Measurements from ENCODE around the gene TLE5. TPM values are rescaled to one million over a fixed set of nuclear protein-coding genes. Genes with fewer than 3 reads are reported as not detected.
A peak's percentile ranks its signal among the peaks of the same experiment; 100 is the strongest.

TLE5 gene
- total and polyA plus RNA-seq, 2 of the 4 experiments (the other 2 are of a cell fraction) = 119 to 407 TPM

GRCh38 chr19:3080286-3080685 lies 18.0 kb upstream of the TLE5 start:
- Histone ChIP-seq H4K20me1 (ENCODE audit: insufficient read depth, low read length) (no peaks in the 10 kb centered on the region), H3K4me1 (ENCODE audit: control insufficient read depth, insufficient read depth, low read length) (peaks cover 2% of the 10 kb centered on the region; the same call in 1 of the 2 replicates), H4K5ac (ENCODE audit: low read depth, low read length) (no peak overlapping the region; the same call in 1 of the 2 replicates), H3K9me1 (ENCODE audit: insufficient read depth, low read length) (no peaks in the 10 kb centered on the region), H3K27ac (ENCODE audit: insufficient read depth, low read length) (peak overlapping the region; percentile 40; the same call in 1 of the 2 replicates), H2AK9ac (replicated peaks; ENCODE audit: low read depth, low read length, poor library complexity) (peak overlapping the region; percentile 67), H3K27me3 (ENCODE audit: control insufficient read depth, insufficient read depth, low read length) (no peaks in the 10 kb centered on the region), H2BK5ac (ENCODE audit: low read depth, low read length, poor library complexity, severe bottlenecking) (no peak overlapping the region), H3K36me3 (ENCODE audit: control insufficient read depth, insufficient read depth, low read length) (no peaks in the 10 kb centered on the region), H3K4me2 (ENCODE audit: low read depth, low read length) (no peak overlapping the region), H4K8ac (ENCODE audit: low read depth in 2 of 2, low read length in 2 of 2) (peak overlapping the region in 1 of 2 experiments; percentile 75; a peak in 1 of 4 replicates), H2BK120ac (ENCODE audit: low read depth, low read length) (peak overlapping the region; percentile 87), H3K14ac (replicated peaks; ENCODE audit: low read depth, low read length) (peak overlapping the region; percentile 83), H4K91ac (ENCODE audit: insufficient read depth, low read depth, low read length) (peak overlapping the region; percentile 39; the same call in 1 of the 2 replicates), H3K4me3 (ENCODE audit: insufficient read depth, low read depth, low read length) (no peak overlapping the region), H3K23ac (ENCODE audit: low read depth, low read length) (0 out of 2 replicates have a peak overlapping the region, but pooled peaks have one; percentile 47), H3K9ac (ENCODE audit: low read depth, low read length) (no peak overlapping the region), H3K4ac (ENCODE audit: low read depth, low read length) (peak overlapping the region; percentile 72), H2AFZ (replicated peaks; ENCODE audit: low read length, poor library complexity) (peak overlapping the region; percentile 87), H3K18ac (ENCODE audit: low read depth, low read length) (peak overlapping the region; percentile 22; the same call in 1 of the 2 replicates), H3K9me3 (ENCODE audit: control insufficient read depth, insufficient read depth, low read length) (no peaks in the 10 kb centered on the region), H2AK5ac (ENCODE audit: low read depth, low read length) (0 out of 2 replicates have a peak overlapping the region, but pooled peaks have one; percentile 34), H3K56ac (ENCODE audit: extremely low read depth, insufficient read depth, low read length) (no peak overlapping the region; the same call in 1 of the 2 replicates), H2BK20ac (ENCODE audit: low read depth, low read length) (peak overlapping the region; percentile 26; the same call in 1 of the 2 replicates), H2BK15ac (ENCODE audit: low read depth, low read length) (peak overlapping the region; percentile 11; the same call in 1 of the 3 replicates), H3K79me1 (ENCODE audit: low read depth in 1 of 2, low read length in 2 of 2) (no peaks in the 10 kb centered on the region)
- WGBS, 2 experiments (ENCODE audit: extremely low coverage in 2 of 2, insufficient read length in 1 of 2) = 24% methylated on average over 5 of the region's 12 CpGs; no CpG with 5 or more reads in 1 of the 2 experiments
- ChIA-PET CTCF (interaction anchor here (1.0 to 1.2 kb wide), 3 partner anchors 24 to 129 kb away, joined by 3 read pairs; no protein-coding TSS in a partner anchor), POLR2A (ENCODE audit: unreplicated experiment) (interaction anchor here (0.6 kb wide), 1 partner anchor 132 kb away, joined by 6 read pairs; no protein-coding TSS in a partner anchor)
- TF ChIP-seq RFX5 (IDR thresholded peaks at IDR 0.05; ENCODE audit: low read depth, low read length) = no peak
- no peak for TF ChIP-seq CEBPB (IDR thresholded peaks at IDR 0.05; ENCODE audit: low read depth, low read length)
- no peak for TF ChIP-seq RCOR1 (IDR thresholded peaks at IDR 0.05; ENCODE audit: insufficient replicate concordance, low read length)
- TF ChIP-seq NFE2L2 (IDR thresholded peaks at IDR 0.05; ENCODE audit: low read depth, low read length) = no peak
- TF ChIP-seq, protein P1, sequence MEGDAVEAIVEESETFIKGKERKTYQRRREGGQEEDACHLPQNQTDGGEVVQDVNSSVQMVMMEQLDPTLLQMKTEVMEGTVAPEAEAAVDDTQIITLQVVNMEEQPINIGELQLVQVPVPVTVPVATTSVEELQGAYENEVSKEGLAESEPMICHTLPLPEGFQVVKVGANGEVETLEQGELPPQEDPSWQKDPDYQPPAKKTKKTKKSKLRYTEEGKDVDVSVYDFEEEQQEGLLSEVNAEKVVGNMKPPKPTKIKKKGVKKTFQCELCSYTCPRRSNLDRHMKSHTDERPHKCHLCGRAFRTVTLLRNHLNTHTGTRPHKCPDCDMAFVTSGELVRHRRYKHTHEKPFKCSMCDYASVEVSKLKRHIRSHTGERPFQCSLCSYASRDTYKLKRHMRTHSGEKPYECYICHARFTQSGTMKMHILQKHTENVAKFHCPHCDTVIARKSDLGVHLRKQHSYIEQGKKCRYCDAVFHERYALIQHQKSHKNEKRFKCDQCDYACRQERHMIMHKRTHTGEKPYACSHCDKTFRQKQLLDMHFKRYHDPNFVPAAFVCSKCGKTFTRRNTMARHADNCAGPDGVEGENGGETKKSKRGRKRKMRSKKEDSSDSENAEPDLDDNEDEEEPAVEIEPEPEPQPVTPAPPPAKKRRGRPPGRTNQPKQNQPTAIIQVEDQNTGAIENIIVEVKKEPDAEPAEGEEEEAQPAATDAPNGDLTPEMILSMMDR (conservative IDR thresholded peaks at IDR 0.05; ENCODE audit: low read depth, low read length) = no peak
- no peak for TF ChIP-seq MXI1 (IDR thresholded peaks at IDR 0.05; ENCODE audit: borderline replicate concordance, low read depth, low read length)
- no peak for TF ChIP-seq RAD21 (IDR thresholded peaks at IDR 0.05; ENCODE audit: low read length)
- TF ChIP-seq POLR2A (IDR thresholded peaks at IDR 0.05; ENCODE audit: low read depth, low read length) = no peak
- no peak for TF ChIP-seq ELK1 (IDR thresholded peaks at IDR 0.05; ENCODE audit: borderline replicate concordance, low read depth, low read length)
- TF ChIP-seq, protein P2, sequence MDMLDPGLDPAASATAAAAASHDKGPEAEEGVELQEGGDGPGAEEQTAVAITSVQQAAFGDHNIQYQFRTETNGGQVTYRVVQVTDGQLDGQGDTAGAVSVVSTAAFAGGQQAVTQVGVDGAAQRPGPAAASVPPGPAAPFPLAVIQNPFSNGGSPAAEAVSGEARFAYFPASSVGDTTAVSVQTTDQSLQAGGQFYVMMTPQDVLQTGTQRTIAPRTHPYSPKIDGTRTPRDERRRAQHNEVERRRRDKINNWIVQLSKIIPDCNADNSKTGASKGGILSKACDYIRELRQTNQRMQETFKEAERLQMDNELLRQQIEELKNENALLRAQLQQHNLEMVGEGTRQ (IDR thresholded peaks at IDR 0.05; ENCODE audit: low read depth, low read length) = no peak
- intact Hi-C loops (cut with micrococcal nuclease) (no loop called here), in situ Hi-C loops (cut with MboI; ENCODE audit: low sequenced_read_pairs) (no loop called here), dilution Hi-C loops (cut with HindIII; ENCODE audit: low sequenced_read_pairs, unreplicated experiment) (no loop called here)
- BruUV-seq (replicated peaks) = no TSS peak
- peak; percentile 63 for DNase-seq
- ATAC-seq (ENCODE audit: low read depth) = peak; percentile 84

Data from IMR-90 (cell line).